IPS-20b (cell line): Measurements from ENCODE around the gene TRHDE.

ENCODE experiments used
- H3K27ac ChIP-seq: one replicate; pipeline ENCODE4 v1.5.1; 2013; ENCODE audit warnings: low read length
- H3K27me3 ChIP-seq: 2 replicates; pipeline ENCODE4 v1.6.1; 2013; ENCODE audit warnings: mild to moderate bottlenecking, low read length, inconsistent platforms; ENCODE audit not compliant: insufficient read depth
- H3K36me3 ChIP-seq: 2 replicates; pipeline ENCODE4 v1.6.1; 2013; ENCODE audit warnings: low read depth, mild to moderate bottlenecking, inconsistent platforms, low read length, moderate library complexity; ENCODE audit not compliant: insufficient read depth
- H3K4me1 ChIP-seq: 2 replicates; pipeline ENCODE4 v1.6.1; 2013; ENCODE audit warnings: mild to moderate bottlenecking, control low read depth, inconsistent platforms, low read length, moderate library complexity; ENCODE audit not compliant: insufficient read depth
- H3K4me3 ChIP-seq: 2 replicates; pipeline ENCODE4 v1.5.1; 2013; ENCODE audit warnings: mild to moderate bottlenecking, low read length, inconsistent platforms
- H3K9ac ChIP-seq: 2 replicates; pipeline ENCODE4 v1.6.1; 2013; ENCODE audit warnings: low read depth, mild to moderate bottlenecking, inconsistent platforms, low read length, moderate library complexity
- H3K9me3 ChIP-seq: 2 replicates; pipeline ENCODE4 v1.6.1; 2013; ENCODE audit warnings: mild to moderate bottlenecking, low read depth, low read length, inconsistent platforms; ENCODE audit not compliant: insufficient read depth

The TRHDE gene

DNA sequence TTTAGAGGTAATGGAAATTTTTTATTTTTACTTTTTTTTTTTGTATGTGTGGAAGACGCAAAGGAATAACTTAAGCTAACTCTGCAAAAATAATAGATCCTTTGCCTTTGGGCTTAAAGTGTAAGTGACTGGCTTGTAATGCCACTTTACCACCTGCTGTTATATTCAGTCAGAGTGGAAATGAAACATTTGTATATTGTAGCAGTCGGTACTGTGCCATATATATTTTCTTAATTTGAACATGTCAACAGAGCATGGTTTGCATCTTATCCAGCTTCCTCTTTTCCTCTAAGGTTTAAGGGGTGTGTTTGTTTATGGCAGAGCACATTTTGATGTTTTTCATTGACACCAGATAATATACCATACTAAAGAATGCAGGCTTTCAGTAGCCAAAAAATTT lies 176.6 kb downstream of the TRHDE start:
- Histone ChIP-seq H3K27ac (no peak overlapping the region), H3K27me3 (no peaks in the 10 kb centered on the region), H3K36me3 (no peaks in the 10 kb centered on the region)

DNA sequence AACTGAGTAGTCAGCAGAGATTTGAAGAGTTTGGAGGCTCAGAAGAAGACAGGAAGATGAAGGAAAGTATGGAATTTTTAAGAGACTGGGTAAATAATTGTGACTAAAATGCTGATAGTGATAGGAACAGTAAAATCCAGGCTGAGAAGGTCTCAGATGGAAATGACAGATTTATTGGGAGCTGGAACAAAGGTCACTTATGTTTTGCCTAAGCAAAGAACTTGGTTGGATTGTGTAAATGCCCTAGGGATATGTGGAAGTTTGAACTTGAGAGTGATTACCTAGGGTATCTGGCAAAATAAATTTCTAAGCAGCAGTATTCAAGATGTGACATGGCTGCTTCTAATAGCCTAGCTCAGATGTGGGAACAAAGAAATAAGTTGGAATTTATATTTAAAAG lies 180.9 kb downstream of the TRHDE start:
- no peak overlapping the region for H3K27ac ChIP-seq
- H3K9me3 ChIP-seq: peaks cover 29% of the 10 kb centered on the region
- no peaks in the 10 kb centered on the region for H3K27me3 ChIP-seq
- H3K4me3 ChIP-seq: no peak overlapping the region
- H3K9ac ChIP-seq: no peak overlapping the region
- no peaks in the 10 kb centered on the region for H3K36me3 ChIP-seq
- H3K4me1 ChIP-seq: peaks cover 3% of the 10 kb centered on the region; the same call in 1 of the 2 replicates

More for the DNA sequence above, 176.6 kb downstream of the TRHDE start:
- no peak overlapping the region for H3K9ac ChIP-seq
- H3K4me3 ChIP-seq: no peak overlapping the region
- peaks cover 16% of the 10 kb centered on the region for H3K9me3 ChIP-seq
- H3K4me1 ChIP-seq: peaks cover 13% of the 10 kb centered on the region; the same call in 1 of the 2 replicates

DNA sequence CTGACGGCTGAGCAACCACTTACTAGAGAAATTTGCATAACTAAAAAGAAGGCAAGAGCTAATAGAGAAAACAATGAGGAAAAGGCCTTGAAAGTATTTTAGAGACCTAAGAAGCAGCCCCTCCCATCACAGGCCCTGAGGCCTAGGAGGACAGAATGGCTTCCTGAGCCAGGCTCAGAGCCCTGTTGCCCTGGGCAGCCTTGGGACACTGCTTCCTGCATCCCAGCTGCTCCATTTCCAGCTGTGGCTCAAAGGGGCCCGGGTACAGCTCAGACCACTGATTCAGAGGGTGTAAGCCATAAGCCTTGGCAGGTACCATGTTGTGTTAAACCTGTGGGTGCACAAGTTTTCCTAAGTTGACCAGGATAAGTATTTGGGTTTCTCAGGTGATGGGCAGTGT lies 181.4 kb downstream of the TRHDE start:
- Histone ChIP-seq H3K9ac (no peak overlapping the region), H3K36me3 (no peaks in the 10 kb centered on the region), H3K4me1 (peaks cover 3% of the 10 kb centered on the region; the same call in 1 of the 2 replicates), H3K4me3 (no peak overlapping the region), H3K27me3 (no peaks in the 10 kb centered on the region), H3K27ac (no peak overlapping the region), H3K9me3 (peaks cover 29% of the 10 kb centered on the region)

DNA sequence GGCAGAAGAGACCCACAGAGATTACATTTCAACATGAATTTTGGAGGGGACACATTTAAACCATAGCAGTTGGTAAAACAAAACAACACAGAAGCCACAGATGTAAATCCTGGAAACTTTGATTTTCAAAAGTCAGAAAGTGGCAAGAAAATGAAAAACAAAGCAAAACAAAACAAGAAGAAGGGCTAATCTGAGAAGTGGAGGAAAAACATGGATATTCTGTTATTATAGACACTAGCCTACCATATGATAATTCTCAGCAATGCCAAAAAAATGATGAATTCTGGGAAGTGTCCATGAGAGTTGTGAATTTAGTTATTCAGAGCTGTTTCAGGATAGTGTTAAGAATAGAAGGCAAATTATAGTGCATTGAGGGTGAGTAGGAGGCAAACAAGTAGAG lies 192.3 kb downstream of the TRHDE start:
- no peaks in the 10 kb centered on the region for H3K4me1 ChIP-seq

DNA sequence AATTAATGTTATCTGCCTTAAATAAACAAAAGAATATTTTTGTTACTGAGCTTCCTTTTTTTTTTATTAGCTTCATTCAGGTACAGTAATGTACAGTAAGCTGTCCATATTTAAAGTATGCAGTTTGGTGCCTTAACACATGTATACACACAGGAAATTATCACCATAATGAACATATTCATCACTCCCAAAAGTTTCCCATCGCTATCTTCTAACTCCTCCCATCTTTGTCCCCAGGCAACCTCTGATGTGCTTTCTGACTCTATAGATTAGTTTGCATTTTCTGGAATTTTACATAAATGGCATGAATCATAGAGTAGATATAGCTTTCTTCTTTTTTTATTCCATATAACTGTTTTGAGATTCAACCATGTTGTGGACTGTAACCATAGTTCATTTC lies 193.0 kb downstream of the TRHDE start:
- Histone ChIP-seq H3K27me3 (no peaks in the 10 kb centered on the region), H3K9ac (no peak overlapping the region), H3K36me3 (no peaks in the 10 kb centered on the region), H3K4me3 (no peak overlapping the region), H3K9me3 (no peaks in the 10 kb centered on the region), H3K4me1 (no peaks in the 10 kb centered on the region), H3K27ac (no peak overlapping the region)

More for the DNA sequence above, 192.3 kb downstream of the TRHDE start:
- Histone ChIP-seq H3K36me3 (no peaks in the 10 kb centered on the region), H3K4me3 (no peak overlapping the region), H3K27ac (no peak overlapping the region), H3K9ac (no peak overlapping the region), H3K9me3 (no peaks in the 10 kb centered on the region), H3K27me3 (no peaks in the 10 kb centered on the region)

DNA sequence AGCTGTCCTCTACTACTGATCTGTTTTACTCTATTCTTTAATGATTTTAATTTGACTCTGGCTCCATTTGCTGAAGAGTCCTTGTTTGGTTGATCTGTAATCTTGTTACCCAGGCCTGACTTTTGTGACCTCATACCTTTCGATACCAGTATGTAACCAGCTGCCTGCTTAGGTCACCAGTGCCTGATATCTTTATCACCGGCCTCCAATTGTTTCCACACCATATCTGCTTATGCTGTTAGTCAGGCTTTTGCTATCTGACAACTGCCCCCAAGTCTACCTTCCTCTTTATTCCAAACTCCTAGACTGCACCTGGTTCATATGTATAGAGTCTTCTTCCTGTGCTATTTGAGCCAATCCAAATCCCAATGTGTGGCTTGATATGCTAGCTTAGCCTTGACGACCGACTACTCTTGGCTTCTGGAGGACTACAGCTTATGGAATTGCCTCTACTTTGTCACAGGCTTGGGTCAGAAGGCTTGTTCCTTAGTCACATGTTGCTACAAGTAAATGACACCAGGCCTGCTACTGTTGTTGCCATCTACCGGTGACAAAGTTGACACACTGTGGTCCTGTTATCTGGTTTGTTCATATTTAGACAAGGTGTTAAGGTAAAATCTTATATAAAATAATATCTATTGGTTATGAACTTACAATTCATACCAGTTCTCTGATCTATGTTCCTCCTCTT lies 193.9 kb downstream of the TRHDE start:
- H3K9me3 ChIP-seq: no peaks in the 10 kb centered on the region
- H3K4me3 ChIP-seq: no peak overlapping the region
- H3K27me3 ChIP-seq: no peaks in the 10 kb centered on the region
- no peak overlapping the region for H3K27ac ChIP-seq
- no peaks in the 10 kb centered on the region for H3K36me3 ChIP-seq
- no peak overlapping the region for H3K9ac ChIP-seq
- no peaks in the 10 kb centered on the region for H3K4me1 ChIP-seq

DNA sequence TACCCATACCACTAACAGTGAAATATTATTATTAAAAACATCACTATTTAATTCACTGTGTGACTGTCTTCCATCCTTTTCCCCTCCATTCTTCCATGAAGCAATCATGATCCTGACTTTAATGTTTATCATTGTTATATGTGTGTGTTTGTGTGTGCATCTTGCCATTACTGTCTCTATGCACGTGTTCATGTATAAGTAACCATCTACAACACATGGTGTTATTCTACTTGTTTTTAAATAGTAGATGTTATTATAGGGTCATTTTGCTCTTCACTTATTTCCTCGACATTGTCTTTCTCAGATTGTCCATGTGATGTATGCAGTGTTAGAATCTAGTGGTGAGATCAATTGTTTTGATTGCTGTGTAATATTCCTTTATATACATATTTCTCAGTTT lies 195.8 kb downstream of the TRHDE start:
- Histone ChIP-seq H3K27ac (no peak overlapping the region), H3K9ac (no peak overlapping the region), H3K4me3 (no peak overlapping the region), H3K9me3 (no peaks in the 10 kb centered on the region), H3K27me3 (no peaks in the 10 kb centered on the region), H3K4me1 (no peaks in the 10 kb centered on the region), H3K36me3 (no peaks in the 10 kb centered on the region)

DNA sequence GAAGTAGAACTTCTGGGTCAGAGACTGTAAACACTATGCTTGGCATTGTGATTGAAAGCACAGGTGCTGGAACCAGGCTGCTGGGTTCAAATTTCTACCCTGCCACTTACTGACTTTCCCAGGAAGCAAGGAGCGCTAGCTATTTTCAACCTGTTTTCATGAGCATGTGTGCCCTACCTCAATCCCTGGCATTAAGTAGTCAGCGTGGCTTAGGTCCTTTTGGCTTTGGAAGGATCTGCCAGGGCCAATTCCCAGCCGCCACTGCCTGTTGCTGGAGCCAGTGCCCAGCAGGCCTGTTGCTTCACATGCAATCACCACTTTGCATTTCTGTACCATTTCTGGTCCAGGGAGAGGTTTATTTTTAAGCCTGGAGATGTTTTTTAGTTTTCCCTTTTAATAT lies 196.3 kb downstream of the TRHDE start:
- Histone ChIP-seq H3K9ac (no peak overlapping the region), H3K4me3 (no peak overlapping the region), H3K9me3 (no peaks in the 10 kb centered on the region), H3K4me1 (no peaks in the 10 kb centered on the region), H3K36me3 (no peaks in the 10 kb centered on the region), H3K27me3 (no peaks in the 10 kb centered on the region), H3K27ac (no peak overlapping the region)

DNA sequence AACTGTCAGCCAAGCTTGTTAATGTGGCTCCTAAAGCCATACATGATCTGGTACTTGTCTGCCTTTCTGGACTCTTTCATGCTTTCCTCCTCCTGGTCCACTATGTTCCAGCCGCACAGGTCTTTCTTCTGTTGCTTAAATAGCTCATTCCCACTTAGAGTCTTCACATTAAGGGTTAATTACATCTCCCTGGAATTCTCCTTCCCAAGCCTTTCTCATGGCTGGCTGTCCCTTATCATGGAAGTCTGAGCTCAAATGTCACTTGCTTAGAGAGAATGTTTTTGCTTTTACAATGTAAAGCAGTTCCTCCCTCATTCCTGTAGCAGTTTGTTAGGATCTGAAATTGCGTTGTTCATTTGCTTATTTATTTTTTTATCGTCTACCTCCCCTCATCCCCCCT lies 199.6 kb downstream of the TRHDE start:
- Histone ChIP-seq H3K27me3 (no peaks in the 10 kb centered on the region), H3K36me3 (no peaks in the 10 kb centered on the region), H3K9ac (no peak overlapping the region), H3K27ac (no peak overlapping the region), H3K4me3 (no peak overlapping the region), H3K9me3 (no peaks in the 10 kb centered on the region), H3K4me1 (no peaks in the 10 kb centered on the region)

DNA sequence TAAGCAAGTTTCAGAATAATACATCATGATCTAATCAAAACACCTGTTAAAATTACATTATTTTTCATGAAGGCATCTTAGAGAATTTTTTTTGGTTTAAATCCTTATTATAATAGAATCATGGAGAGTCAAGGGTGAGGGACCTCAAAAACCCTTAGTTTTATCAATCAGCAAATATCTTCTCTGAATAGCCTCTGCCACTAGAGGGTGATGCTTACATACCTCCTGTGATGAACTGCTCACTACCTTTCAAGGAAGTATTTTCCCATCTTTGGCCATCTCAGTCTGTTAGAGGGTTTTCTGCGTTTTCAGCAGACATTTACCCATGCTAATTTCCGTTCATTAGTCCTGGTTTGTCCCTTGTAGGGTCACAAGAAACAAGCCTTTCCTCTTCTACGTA lies 200.2 kb downstream of the TRHDE start:
- no peaks in the 10 kb centered on the region for H3K4me1 ChIP-seq
- H3K4me3 ChIP-seq: no peak overlapping the region
- H3K9me3 ChIP-seq: no peaks in the 10 kb centered on the region
- no peaks in the 10 kb centered on the region for H3K27me3 ChIP-seq
- no peak overlapping the region for H3K27ac ChIP-seq
- no peaks in the 10 kb centered on the region for H3K36me3 ChIP-seq
- no peak overlapping the region for H3K9ac ChIP-seq

DNA sequence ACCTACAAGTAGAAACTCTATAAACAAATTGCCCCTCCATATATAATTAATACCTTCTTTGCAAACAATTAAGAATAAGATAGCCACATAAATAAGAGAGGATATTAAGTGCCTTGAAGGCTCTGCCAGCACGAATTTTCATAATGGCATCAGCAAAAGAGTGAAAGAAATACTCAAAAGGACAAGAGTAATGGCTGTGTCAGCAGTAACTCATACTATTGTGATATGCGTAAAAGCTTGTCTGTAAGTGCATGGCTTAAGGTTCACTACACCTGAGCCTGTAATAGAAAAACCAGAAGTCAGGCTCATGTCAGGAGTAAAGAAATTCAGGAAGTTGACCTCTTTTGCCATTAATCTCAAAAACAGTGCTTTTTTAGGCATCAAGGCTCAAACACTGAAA lies 204.1 kb downstream of the TRHDE start:
- Histone ChIP-seq H3K4me1 (no peaks in the 10 kb centered on the region), H3K9me3 (no peaks in the 10 kb centered on the region), H3K36me3 (no peaks in the 10 kb centered on the region), H3K4me3 (no peak overlapping the region), H3K27ac (no peak overlapping the region), H3K9ac (no peak overlapping the region), H3K27me3 (no peaks in the 10 kb centered on the region)

DNA sequence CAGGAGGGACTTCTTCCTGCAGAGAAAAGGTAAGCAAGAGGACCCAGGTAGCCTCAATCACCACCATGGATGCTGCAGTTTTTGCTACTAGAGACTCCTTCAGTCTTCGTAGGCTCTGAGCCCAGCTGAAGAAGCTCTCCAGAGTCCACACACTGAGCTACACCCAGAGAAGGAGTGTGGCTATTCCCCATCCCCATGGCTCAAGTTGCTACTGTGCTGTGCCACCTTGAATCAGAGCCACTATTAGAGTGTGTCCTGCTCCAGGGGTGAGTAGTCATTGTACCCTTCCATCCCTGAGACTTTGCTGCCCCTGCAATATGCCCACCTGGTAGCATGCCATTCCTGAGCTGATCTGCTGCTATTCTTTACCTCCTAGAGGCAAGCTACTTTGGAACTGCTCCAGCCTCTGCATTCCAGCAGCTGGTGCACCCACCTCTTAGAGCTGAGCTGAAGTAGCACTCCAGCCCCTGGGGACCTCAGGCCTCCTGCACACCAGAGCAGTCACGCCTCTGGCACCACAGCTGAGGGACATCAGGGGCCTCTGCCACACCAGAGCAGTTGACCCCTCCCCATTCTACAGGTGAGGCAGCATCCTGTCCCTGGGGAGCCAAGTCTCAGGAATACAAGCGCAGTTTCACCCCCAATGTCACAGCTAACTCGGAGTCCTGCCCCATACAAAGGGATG lies 213.0 kb downstream of the TRHDE start:
- H3K36me3 ChIP-seq: no peaks in the 10 kb centered on the region
- H3K9ac ChIP-seq: no peak overlapping the region
- peaks cover 2% of the 10 kb centered on the region; the same call in 1 of the 2 replicates for H3K9me3 ChIP-seq
- H3K27ac ChIP-seq: no peak overlapping the region
- H3K27me3 ChIP-seq: no peaks in the 10 kb centered on the region
- no peak overlapping the region for H3K4me3 ChIP-seq
- H3K4me1 ChIP-seq: no peaks in the 10 kb centered on the region
